Measurements from ENCODE around the gene ARRDC2. TPM values are rescaled to one million over a fixed set of nuclear protein-coding genes. Genes with fewer than 3 reads are reported as not detected.
A peak's percentile ranks its signal among the peaks of the same experiment; 100 is the strongest.

ARRDC2 gene
- total and polyA plus RNA-seq, 4 donors, result 2.7 to 32.3 (median 6.5) TPM

DNA sequence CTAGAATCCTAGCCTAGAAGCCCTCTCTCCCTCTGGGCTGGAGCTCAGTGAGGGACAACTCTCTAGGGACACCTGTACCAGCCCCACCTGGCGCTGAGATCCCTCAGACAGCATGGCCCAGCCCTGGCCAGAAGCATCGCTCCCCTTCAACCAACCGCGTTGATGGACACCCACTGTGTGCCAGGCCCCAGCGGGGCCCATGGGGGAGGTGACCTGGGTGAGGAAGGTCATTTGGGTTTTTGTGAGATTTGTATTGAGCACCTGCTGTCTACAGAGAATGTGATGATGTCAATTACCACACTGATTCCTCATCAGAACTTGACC, 9.2 kb upstream of the ARRDC2 start:
- H3K36me3 ChIP-seq (ENCODE audit: control insufficient read depth in 4 of 4, insufficient read depth in 3 of 4, low read depth in 1 of 4, low read length in 3 of 4), result no peaks in the 10 kb centered on the region
- no peak for DNase-seq (ENCODE audit: low spot score)
- no peak overlapping the region for H3K4me3 ChIP-seq (ENCODE audit: low read depth in 1 of 3, low read length in 3 of 3)
- 83% methylated on average over 5 of the region's 5 CpGs for WGBS
- no peaks in the 10 kb centered on the region for H3K9me3 ChIP-seq (ENCODE audit: control insufficient read depth in 4 of 4, low read length in 3 of 4)
- H3K4me1 ChIP-seq (ENCODE audit: control insufficient read depth in 4 of 4, insufficient read depth in 4 of 4, low read length in 3 of 4), result peaks cover 4 to 13% (median 8%) of the 10 kb centered on the region in 4 donors
- H3K27ac ChIP-seq (ENCODE audit: low read depth in 1 of 2, low read length in 2 of 2), result no peak overlapping the region
- H3K27me3 ChIP-seq (ENCODE audit: control insufficient read depth in 4 of 4, insufficient read depth in 4 of 4, low read length in 3 of 4), result no peaks in the 10 kb centered on the region
- no peak overlapping the region for H3K9ac ChIP-seq (ENCODE audit: low read depth in 1 of 2, low read length in 2 of 2)
- TF ChIP-seq RAD21 (IDR thresholded peaks at IDR 0.05), result no peak
- TF ChIP-seq, protein P1, sequence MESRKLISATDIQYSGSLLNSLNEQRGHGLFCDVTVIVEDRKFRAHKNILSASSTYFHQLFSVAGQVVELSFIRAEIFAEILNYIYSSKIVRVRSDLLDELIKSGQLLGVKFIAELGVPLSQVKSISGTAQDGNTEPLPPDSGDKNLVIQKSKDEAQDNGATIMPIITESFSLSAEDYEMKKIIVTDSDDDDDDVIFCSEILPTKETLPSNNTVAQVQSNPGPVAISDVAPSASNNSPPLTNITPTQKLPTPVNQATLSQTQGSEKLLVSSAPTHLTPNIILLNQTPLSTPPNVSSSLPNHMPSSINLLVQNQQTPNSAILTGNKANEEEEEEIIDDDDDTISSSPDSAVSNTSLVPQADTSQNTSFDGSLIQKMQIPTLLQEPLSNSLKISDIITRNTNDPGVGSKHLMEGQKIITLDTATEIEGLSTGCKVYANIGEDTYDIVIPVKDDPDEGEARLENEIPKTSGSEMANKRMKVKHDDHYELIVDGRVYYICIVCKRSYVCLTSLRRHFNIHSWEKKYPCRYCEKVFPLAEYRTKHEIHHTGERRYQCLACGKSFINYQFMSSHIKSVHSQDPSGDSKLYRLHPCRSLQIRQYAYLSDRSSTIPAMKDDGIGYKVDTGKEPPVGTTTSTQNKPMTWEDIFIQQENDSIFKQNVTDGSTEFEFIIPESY (IDR thresholded peaks at IDR 0.05), result no peak

DNA sequence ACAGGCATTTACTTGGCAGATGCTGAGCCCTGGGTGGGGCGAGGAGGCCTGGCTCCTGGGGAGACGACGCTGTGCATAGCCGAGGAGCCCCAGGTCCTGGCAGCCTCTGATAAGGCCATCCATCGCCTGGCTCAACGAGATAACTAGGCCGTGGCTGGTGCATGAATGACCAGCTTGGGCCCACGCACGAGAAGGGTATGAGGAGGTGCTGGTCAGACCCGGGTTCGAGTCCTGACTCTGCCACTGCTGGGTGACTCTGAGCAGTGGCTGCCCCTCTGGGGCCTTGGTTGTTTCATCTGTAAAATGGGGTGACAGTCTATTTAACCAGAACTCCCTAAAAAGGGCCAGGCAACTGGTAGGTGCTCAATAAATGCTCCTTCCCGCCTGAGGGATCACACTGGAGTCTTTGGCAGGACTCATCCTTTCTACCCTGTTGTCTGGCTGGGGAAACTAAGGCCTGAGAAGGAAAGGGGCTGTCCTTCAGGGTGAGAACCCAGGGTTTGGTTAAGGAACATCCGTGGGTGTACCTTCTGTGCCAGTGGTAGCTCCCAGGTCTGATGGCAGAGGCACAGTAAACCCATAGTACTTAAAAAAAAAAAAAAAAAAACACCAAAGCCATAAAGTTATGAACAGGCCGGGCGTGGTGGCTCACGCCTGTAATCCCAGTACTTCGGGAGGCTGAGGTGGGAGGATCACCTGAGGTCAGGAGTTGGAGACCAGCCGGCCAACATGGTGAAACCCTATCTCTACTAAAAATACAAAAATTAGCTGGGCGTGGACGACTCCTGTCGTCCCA, 8.1 kb upstream of the ARRDC2 start:
- DNase-seq (ENCODE audit: low spot score), result peak; percentile 86
- WGBS, result 84% methylated on average over 21 of the region's 21 CpGs
- Histone ChIP-seq H3K4me3 (ENCODE audit: low read depth in 1 of 3, low read length in 3 of 3) (no peak overlapping the region), H3K36me3 (ENCODE audit: control insufficient read depth in 4 of 4, insufficient read depth in 3 of 4, low read depth in 1 of 4, low read length in 3 of 4) (no peaks in the 10 kb centered on the region), H3K4me1 (ENCODE audit: control insufficient read depth in 4 of 4, insufficient read depth in 4 of 4, low read length in 3 of 4) (peaks cover 4 to 13% (median 8%) of the 10 kb centered on the region in 4 donors), H3K9ac (ENCODE audit: low read depth in 1 of 2, low read length in 2 of 2) (no peak overlapping the region), H3K27ac (ENCODE audit: low read depth in 1 of 2, low read length in 2 of 2) (peak overlapping the region; percentile 4 to 60), H3K9me3 (ENCODE audit: control insufficient read depth in 4 of 4, low read length in 3 of 4) (no peaks in the 10 kb centered on the region), H3K27me3 (ENCODE audit: control insufficient read depth in 4 of 4, insufficient read depth in 4 of 4, low read length in 3 of 4) (no peaks in the 10 kb centered on the region)
- TF ChIP-seq RAD21 (IDR thresholded peaks at IDR 0.05) (no peak), RXRA (IDR thresholded peaks at IDR 0.05) (no peak), FOXA2 (IDR thresholded peaks at IDR 0.05) (no peak), HNF4A (conservative IDR thresholded peaks at IDR 0.05) (no peak), SP1 (IDR thresholded peaks at IDR 0.05) (no peak), FOXA1 (IDR thresholded peaks at IDR 0.05) (no peak), GABPA (IDR thresholded peaks at IDR 0.05 in 1 of 2, conservative IDR thresholded peaks at IDR 0.05 in 1 of 2) (no peak), EGR1 (IDR thresholded peaks at IDR 0.05; ENCODE audit: low read depth in 2 of 2) (no peak), JUND (IDR thresholded peaks at IDR 0.05) (no peak), YY1 (IDR thresholded peaks at IDR 0.05) (no peak), NR2F2 (IDR thresholded peaks at IDR 0.05) (no peak), TAF1 (conservative IDR thresholded peaks at IDR 0.05) (no peak), HNF4G (IDR thresholded peaks at IDR 0.05) (no peak)
- TF ChIP-seq, protein P2, sequence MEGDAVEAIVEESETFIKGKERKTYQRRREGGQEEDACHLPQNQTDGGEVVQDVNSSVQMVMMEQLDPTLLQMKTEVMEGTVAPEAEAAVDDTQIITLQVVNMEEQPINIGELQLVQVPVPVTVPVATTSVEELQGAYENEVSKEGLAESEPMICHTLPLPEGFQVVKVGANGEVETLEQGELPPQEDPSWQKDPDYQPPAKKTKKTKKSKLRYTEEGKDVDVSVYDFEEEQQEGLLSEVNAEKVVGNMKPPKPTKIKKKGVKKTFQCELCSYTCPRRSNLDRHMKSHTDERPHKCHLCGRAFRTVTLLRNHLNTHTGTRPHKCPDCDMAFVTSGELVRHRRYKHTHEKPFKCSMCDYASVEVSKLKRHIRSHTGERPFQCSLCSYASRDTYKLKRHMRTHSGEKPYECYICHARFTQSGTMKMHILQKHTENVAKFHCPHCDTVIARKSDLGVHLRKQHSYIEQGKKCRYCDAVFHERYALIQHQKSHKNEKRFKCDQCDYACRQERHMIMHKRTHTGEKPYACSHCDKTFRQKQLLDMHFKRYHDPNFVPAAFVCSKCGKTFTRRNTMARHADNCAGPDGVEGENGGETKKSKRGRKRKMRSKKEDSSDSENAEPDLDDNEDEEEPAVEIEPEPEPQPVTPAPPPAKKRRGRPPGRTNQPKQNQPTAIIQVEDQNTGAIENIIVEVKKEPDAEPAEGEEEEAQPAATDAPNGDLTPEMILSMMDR (IDR thresholded peaks at IDR 0.05; ENCODE audit: low read depth, low read length, missing input control), result no peak
- TF ChIP-seq, protein P3, sequence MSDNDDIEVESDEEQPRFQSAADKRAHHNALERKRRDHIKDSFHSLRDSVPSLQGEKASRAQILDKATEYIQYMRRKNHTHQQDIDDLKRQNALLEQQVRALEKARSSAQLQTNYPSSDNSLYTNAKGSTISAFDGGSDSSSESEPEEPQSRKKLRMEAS (IDR thresholded peaks at IDR 0.05), result no peak
- TF ChIP-seq, protein P4, sequence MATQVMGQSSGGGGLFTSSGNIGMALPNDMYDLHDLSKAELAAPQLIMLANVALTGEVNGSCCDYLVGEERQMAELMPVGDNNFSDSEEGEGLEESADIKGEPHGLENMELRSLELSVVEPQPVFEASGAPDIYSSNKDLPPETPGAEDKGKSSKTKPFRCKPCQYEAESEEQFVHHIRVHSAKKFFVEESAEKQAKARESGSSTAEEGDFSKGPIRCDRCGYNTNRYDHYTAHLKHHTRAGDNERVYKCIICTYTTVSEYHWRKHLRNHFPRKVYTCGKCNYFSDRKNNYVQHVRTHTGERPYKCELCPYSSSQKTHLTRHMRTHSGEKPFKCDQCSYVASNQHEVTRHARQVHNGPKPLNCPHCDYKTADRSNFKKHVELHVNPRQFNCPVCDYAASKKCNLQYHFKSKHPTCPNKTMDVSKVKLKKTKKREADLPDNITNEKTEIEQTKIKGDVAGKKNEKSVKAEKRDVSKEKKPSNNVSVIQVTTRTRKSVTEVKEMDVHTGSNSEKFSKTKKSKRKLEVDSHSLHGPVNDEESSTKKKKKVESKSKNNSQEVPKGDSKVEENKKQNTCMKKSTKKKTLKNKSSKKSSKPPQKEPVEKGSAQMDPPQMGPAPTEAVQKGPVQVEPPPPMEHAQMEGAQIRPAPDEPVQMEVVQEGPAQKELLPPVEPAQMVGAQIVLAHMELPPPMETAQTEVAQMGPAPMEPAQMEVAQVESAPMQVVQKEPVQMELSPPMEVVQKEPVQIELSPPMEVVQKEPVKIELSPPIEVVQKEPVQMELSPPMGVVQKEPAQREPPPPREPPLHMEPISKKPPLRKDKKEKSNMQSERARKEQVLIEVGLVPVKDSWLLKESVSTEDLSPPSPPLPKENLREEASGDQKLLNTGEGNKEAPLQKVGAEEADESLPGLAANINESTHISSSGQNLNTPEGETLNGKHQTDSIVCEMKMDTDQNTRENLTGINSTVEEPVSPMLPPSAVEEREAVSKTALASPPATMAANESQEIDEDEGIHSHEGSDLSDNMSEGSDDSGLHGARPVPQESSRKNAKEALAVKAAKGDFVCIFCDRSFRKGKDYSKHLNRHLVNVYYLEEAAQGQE (IDR thresholded peaks at IDR 0.05), result no peak
- TF ChIP-seq, protein P5, sequence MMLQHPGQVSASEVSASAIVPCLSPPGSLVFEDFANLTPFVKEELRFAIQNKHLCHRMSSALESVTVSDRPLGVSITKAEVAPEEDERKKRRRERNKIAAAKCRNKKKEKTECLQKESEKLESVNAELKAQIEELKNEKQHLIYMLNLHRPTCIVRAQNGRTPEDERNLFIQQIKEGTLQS (IDR thresholded peaks at IDR 0.05), result no peak
- TF ChIP-seq, protein P1 (IDR thresholded peaks at IDR 0.05), result no peak
